GM18861 (cell line): ENCODE results near the gene RNF38.
"Not testable (repeated sequence)": the region's sequence is repeated elsewhere in the genome, so short reads cannot be mapped to it uniquely, and the experiment has no call there.

Experiments used
- ATAC-seq: cut with Tn5 transposase; IDR thresholded peaks from one replicate; pipeline ENCODE4 v1.9.1; 2021; ENCODE audit not compliant: unreplicated experiment

Gene RNF38

GRCh38 chr9:36399980-36400331 lies at the start of gene RNF38:
RNF38 (minus strand) TSS chr9:36400269; CDS start chr9:36400108, 161 bp downstream.
- ATAC-seq, result no peak

- ATAC-seq, result not testable (repeated sequence)
Measured at GRCh38 chr9:36448555-36448954, 48.5 kb upstream of the RNF38 start.

- no peak for ATAC-seq
Measured at GRCh38 chr9:36448017-36448416, 47.9 kb upstream of the RNF38 start.

- ATAC-seq, result not testable (repeated sequence)
Measured at GRCh38 chr9:36446678-36447077, 46.6 kb upstream of the RNF38 start.

GRCh38 chr9:36445800-36446361 lies 45.8 kb upstream of the RNF38 start:
- ATAC-seq, result no peak

- ATAC-seq, result no peak
Measured at GRCh38 chr9:36444203-36444602, 44.1 kb upstream of the RNF38 start.

- no peak for ATAC-seq
Measured at GRCh38 chr9:36443581-36443980, 43.5 kb upstream of the RNF38 start.

- ATAC-seq, result no peak
Measured at GRCh38 chr9:36442710-36443109, 42.6 kb upstream of the RNF38 start.

GRCh38 chr9:36441966-36442365 lies 41.9 kb upstream of the RNF38 start:
- no peak for ATAC-seq

GRCh38 chr9:36438536-36439236 lies 38.6 kb upstream of the RNF38 start:
- ATAC-seq, result no peak

GRCh38 chr9:36437790-36438189 lies 37.7 kb upstream of the RNF38 start:
- no peak for ATAC-seq

GRCh38 chr9:36436909-36437308 lies 36.8 kb upstream of the RNF38 start:
- ATAC-seq, result no peak

- no peak for ATAC-seq
Measured at GRCh38 chr9:36433386-36433785, 33.3 kb upstream of the RNF38 start.

- ATAC-seq, result no peak
Measured at GRCh38 chr9:36431078-36431477, 31.0 kb upstream of the RNF38 start.

- ATAC-seq, result no peak
Measured at GRCh38 chr9:36426945-36427344, 26.9 kb upstream of the RNF38 start.

- ATAC-seq, result no peak
Measured at GRCh38 chr9:36426348-36426747, 26.3 kb upstream of the RNF38 start.

GRCh38 chr9:36424289-36425055 lies 24.4 kb upstream of the RNF38 start:
- ATAC-seq, result no peak

- no peak for ATAC-seq
Measured at GRCh38 chr9:36423206-36423605, 23.1 kb upstream of the RNF38 start.

- no peak for ATAC-seq
Measured at GRCh38 chr9:36416890-36417289, 16.8 kb upstream of the RNF38 start.

- no peak for ATAC-seq
Measured at GRCh38 chr9:36415822-36416525, 15.9 kb upstream of the RNF38 start.

- not testable (repeated sequence) for ATAC-seq
Measured at GRCh38 chr9:36411410-36411809, 11.3 kb upstream of the RNF38 start.

- ATAC-seq, result not testable (repeated sequence)
Measured at GRCh38 chr9:36409076-36409475, 9.0 kb upstream of the RNF38 start.
